Measurements from ENCODE around the gene SURF4. TPM values are rescaled to one million over a fixed set of nuclear protein-coding genes. Genes with fewer than 3 reads are reported as not detected.

Gene SURF4
- total and polyA plus RNA-seq, 2 of the 13 experiments (the other 11 are each of a cell fraction or from before 2014, with no cell fraction given) = 220 to 265 TPM

- TF ChIP-seq REST (IDR thresholded peaks at IDR 0.05; ENCODE audit: borderline replicate concordance in 1 of 2, low read depth in 1 of 2, low read length in 2 of 2) (0 out of 4 replicates have a peak, but pooled peaks of 1 of the 2 experiments have one; percentile 13), ZNF230 (CRISPR knock-in tag; IDR thresholded peaks at IDR 0.05) (peak; percentile 57; the same call in 1 of the 2 replicates), ZSCAN21 (CRISPR knock-in tag; IDR thresholded peaks at IDR 0.05; ENCODE audit: borderline replicate concordance) (no peak), HOXA9 (CRISPR knock-in tag; IDR thresholded peaks at IDR 0.05; ENCODE audit: borderline replicate concordance) (no peak; the same call in 1 of the 2 replicates), STAG1 (CRISPR knock-in tag; IDR thresholded peaks at IDR 0.05) (peak; percentile 34; the same call in 1 of the 2 replicates), ZNF607 (CRISPR knock-in tag; IDR thresholded peaks at IDR 0.05; ENCODE audit: borderline replicate concordance) (0 out of 2 replicates have a peak, but pooled peaks have one; percentile 39), TMF1 (CRISPR knock-in tag; IDR thresholded peaks at IDR 0.05; ENCODE audit: low read depth) (peak; percentile 42; the same call in 1 of the 2 replicates), JUND (CRISPR knock-in tag; IDR thresholded peaks at IDR 0.05) (no peak), CREB1 (IDR thresholded peaks at IDR 0.05) (0 out of 2 replicates have a peak, but pooled peaks have one; percentile 1), CREB1 (CRISPR knock-in tag; IDR thresholded peaks at IDR 0.05) (no peak), ZEB1 (IDR thresholded peaks at IDR 0.05; ENCODE audit: insufficient replicate concordance, low read depth) (no peak), YEATS4 (CRISPR knock-in tag; IDR thresholded peaks at IDR 0.05; ENCODE audit: borderline replicate concordance) (peak; percentile 45; the same call in 1 of the 2 replicates), HOXD1 (CRISPR knock-in tag; IDR thresholded peaks at IDR 0.05) (0 out of 2 replicates have a peak, but pooled peaks have one; percentile 33), ZNF274 (CRISPR knock-in tag; IDR thresholded peaks at IDR 0.05) (0 out of 2 replicates have a peak, but pooled peaks have one; percentile 43), PHF20 (CRISPR knock-in tag; IDR thresholded peaks at IDR 0.05) (peak; percentile 86), PHF21A (CRISPR knock-in tag; IDR thresholded peaks at IDR 0.05) (0 out of 2 replicates have a peak, but pooled peaks have one; percentile 32), ZSCAN31 (CRISPR knock-in tag; IDR thresholded peaks at IDR 0.05; ENCODE audit: low read depth) (0 out of 2 replicates have a peak, but pooled peaks have one; percentile 54), AHDC1 (CRISPR knock-in tag; IDR thresholded peaks at IDR 0.05; ENCODE audit: borderline replicate concordance) (no peak), ARNTL (CRISPR knock-in tag; IDR thresholded peaks at IDR 0.05) (0 out of 2 replicates have a peak, but pooled peaks have one; percentile 18), SP5 (CRISPR knock-in tag; IDR thresholded peaks at IDR 0.05; ENCODE audit: borderline replicate concordance, low read depth) (peak; percentile 66; the same call in 1 of the 2 replicates), ZNF761 (CRISPR knock-in tag; conservative IDR thresholded peaks at IDR 0.05) (0 out of 2 replicates have a peak, but pooled peaks have one; percentile 37)
Observed at GRCh38 chr9:133356391-133357091, 19.3 kb downstream of the SURF4 start, which contains the start of the genes SURF1 and SURF2 (continued).
